H1 (cell line): ENCODE measurements around the gene CS. TPM values are rescaled to one million over a fixed set of nuclear protein-coding genes. Genes with fewer than 3 reads are reported as not detected.

ENCODE experiments used
- CTCF ChIA-PET: fragments of 300-600 bp; sonication (Branson Sonifier 250); formaldehyde crosslinking; loops from one replicate; lab custom pipeline; 2021; ENCODE audit not compliant: partially characterized antibody; lab: Charles Lee
- POLR2A ChIA-PET: fragments of 300-600 bp; sonication (Branson Sonifier 250); formaldehyde crosslinking; loops from one replicate; lab custom pipeline; 2021; ENCODE audit warnings: inconsistent platforms; ENCODE audit not compliant: partially characterized antibody; lab: Charles Lee
- DNase-seq, 2 experiments: peaks; one replicate each; pipeline versions ENCODE4 v3.0.0 to v3.0.0-alpha.2; 2010 to 2022; ENCODE audit warnings: low spot score in 2 of 2, low read depth in 1 of 2, mixed read lengths in 1 of 2
- FAIRE-seq: peaks from 2 replicates; lab custom pipeline; 2011; peaks lifted over from hg19 to GRCh38; lab: Jason Lieb, UNC
- H2AFZ ChIP-seq: 2 replicates; pipeline ENCODE4 v1.8.1; 2012; ENCODE audit warnings: low read length, inconsistent platforms
- H2AK5ac ChIP-seq: 2 replicates; pipeline ENCODE4 v1.6.1; 2013; ENCODE audit warnings: low read depth, low read length
- H2BK120ac ChIP-seq: replicated peaks from 2 replicates; pipeline ENCODE3; 2013; ENCODE audit warnings: low read depth, low read length, inconsistent platforms
- H2BK12ac ChIP-seq: 2 replicates; pipeline ENCODE4 v1.6.1; 2013; ENCODE audit warnings: low read depth, low read length
- H2BK15ac ChIP-seq: 2 replicates; pipeline ENCODE4 v1.6.1; 2013; ENCODE audit warnings: low read length
- H2BK20ac ChIP-seq: 2 replicates; pipeline ENCODE4 v1.6.1; 2013; ENCODE audit warnings: low read length
- H2BK5ac ChIP-seq: 2 replicates; pipeline ENCODE4 v1.6.1; 2013; ENCODE audit warnings: low read depth, low read length
- H3K14ac ChIP-seq: 2 replicates; pipeline ENCODE4 v1.6.1; 2013; ENCODE audit warnings: inconsistent platforms; ENCODE audit not compliant: insufficient read length
- H3K18ac ChIP-seq: 2 replicates; pipeline ENCODE4 v1.6.1; 2013; ENCODE audit warnings: low read length; ENCODE audit errors: extremely low read depth
- H3K23ac ChIP-seq: 2 replicates; pipeline ENCODE4 v1.6.1; 2013; ENCODE audit warnings: inconsistent platforms; ENCODE audit not compliant: insufficient read length
- H3K23me2 ChIP-seq: 2 replicates; pipeline ENCODE4 v1.6.1; 2013; ENCODE audit warnings: low read depth, low read length
- H3K27ac ChIP-seq: 2 replicates; pipeline ENCODE4 v1.6.1; 2011; ENCODE audit warnings: low read depth, low read length, inconsistent platforms
- H3K27me3 ChIP-seq, 4 experiments: replicated peaks in 1 of 4; 1 replicate in 1 of 4; 2 replicates in 3 of 4; pipeline versions ENCODE4 v1.6.1 to v1.8.1; 2011 to 2013; ENCODE audit warnings: low read length in 3 of 4, mild to moderate bottlenecking in 3 of 4, inconsistent platforms in 2 of 4, mixed read lengths in 2 of 4, moderate library complexity in 1 of 4; ENCODE audit not compliant: control insufficient read depth in 3 of 4, insufficient read depth in 3 of 4; ENCODE audit errors: extremely low read depth in 1 of 4
- H3K36me3 ChIP-seq, 4 experiments: 2 replicates each; pipeline versions ENCODE4 v1.6.1 to v1.8.1; 2011 to 2013; ENCODE audit warnings: mild to moderate bottlenecking in 4 of 4, low read length in 3 of 4, moderate library complexity in 2 of 4, control low read depth in 1 of 4, inconsistent platforms in 1 of 4; ENCODE audit not compliant: insufficient read depth in 4 of 4, control insufficient read depth in 2 of 4
- H3K4ac ChIP-seq: replicated peaks from 2 replicates; pipeline ENCODE3; 2013; ENCODE audit warnings: low read length, low read depth, mixed read lengths, inconsistent platforms; ENCODE audit not compliant: insufficient read length
- H3K4me1 ChIP-seq, 4 experiments: replicated peaks in 1 of 4; 1 replicate in 1 of 4; 2 replicates in 3 of 4; pipeline versions ENCODE4 v1.6.1 to v1.8.1; 2011 to 2013; ENCODE audit warnings: low read length in 3 of 4, inconsistent platforms in 2 of 4, mixed read lengths in 1 of 4; ENCODE audit not compliant: insufficient read depth in 4 of 4, control insufficient read depth in 3 of 4
- H3K4me2 ChIP-seq, 2 experiments: 2 replicates each; pipeline versions ENCODE4 v1.6.1 to v1.8.1; 2011 to 2013; ENCODE audit warnings: low read depth in 2 of 2, low read length in 2 of 2, control low read depth in 1 of 2, inconsistent platforms in 1 of 2, mild to moderate bottlenecking in 1 of 2; ENCODE audit not compliant: insufficient read depth in 1 of 2
- H3K4me3 ChIP-seq, 4 experiments: fragments of 200-600, 300-600 bp in 1 of 4; sonication (generic), shearing (Covaris generic), sonication (Bioruptor Twin) in 1 of 4; 2 replicates each; pipeline versions ENCODE4 v1.5.1 to v1.8.1; 2011 to 2016; ENCODE audit warnings: low read length in 4 of 4, low read depth in 3 of 4, control low read depth in 2 of 4, inconsistent platforms in 2 of 4, mild to moderate bottlenecking in 2 of 4, mixed read lengths in 1 of 4, moderate library complexity in 1 of 4; ENCODE audit not compliant: insufficient read depth in 2 of 4; ENCODE audit errors: extremely low read depth in 1 of 4
- H3K56ac ChIP-seq: replicated peaks from 2 replicates; pipeline ENCODE3; 2013; ENCODE audit warnings: low read depth, mild to moderate bottlenecking, mixed read lengths, low read length, inconsistent platforms; ENCODE audit not compliant: insufficient read length
- H3K79me1 ChIP-seq: 2 replicates; pipeline ENCODE4 v1.6.1; 2013; ENCODE audit warnings: low read depth, low read length, control low read depth
- H3K79me2 ChIP-seq, 2 experiments: 2 replicates each; pipeline versions ENCODE4 v1.6.1 to v1.8.1; 2012 to 2013; ENCODE audit warnings: low read length in 2 of 2, mild to moderate bottlenecking in 2 of 2, inconsistent platforms in 1 of 2; ENCODE audit not compliant: insufficient read depth in 2 of 2, control insufficient read depth in 1 of 2
- H3K9ac ChIP-seq, 4 experiments: replicated peaks in 1 of 4; 1 replicate in 1 of 4; 2 replicates in 3 of 4; pipeline versions ENCODE4 v1.6.1 to v1.8.1; 2011 to 2013; ENCODE audit warnings: low read depth in 3 of 4, low read length in 3 of 4, control low read depth in 2 of 4, mild to moderate bottlenecking in 2 of 4, moderate library complexity in 2 of 4, inconsistent platforms in 1 of 4; ENCODE audit errors: extremely low read depth in 1 of 4
- H3K9me3 ChIP-seq, 2 experiments: 2 replicates each; pipeline versions ENCODE4 v1.6.1 to v1.8.1; 2012 to 2013; ENCODE audit warnings: mild to moderate bottlenecking in 2 of 2, moderate library complexity in 2 of 2, control low read depth in 1 of 2, inconsistent platforms in 1 of 2, low read depth in 1 of 2, low read length in 1 of 2, mixed read lengths in 1 of 2; ENCODE audit not compliant: insufficient read depth in 2 of 2
- H4K20me1 ChIP-seq, 2 experiments: replicated peaks in 1 of 2; 2 replicates each; pipeline versions ENCODE3 to v1.8.1; 2011 to 2013; ENCODE audit warnings: inconsistent platforms in 2 of 2, low read length in 2 of 2, mild to moderate bottlenecking in 1 of 2; ENCODE audit not compliant: insufficient read depth in 2 of 2, control insufficient read depth in 1 of 2
- H4K5ac ChIP-seq: 2 replicates; pipeline ENCODE4 v1.6.1; 2013; ENCODE audit warnings: low read length, low read depth, mixed read lengths, inconsistent platforms; ENCODE audit not compliant: insufficient read length
- H4K8ac ChIP-seq: 2 replicates; pipeline ENCODE4 v1.8.0; 2013; ENCODE audit warnings: mild to moderate bottlenecking, moderate library complexity, low read length, inconsistent platforms; ENCODE audit not compliant: insufficient read depth; ENCODE audit errors: extremely low read depth
- H4K91ac ChIP-seq: replicated peaks from 2 replicates; pipeline ENCODE3; 2013; ENCODE audit warnings: low read length, mixed read lengths, inconsistent platforms; ENCODE audit not compliant: insufficient read length
- GABPA ChIP-seq: IDR thresholded peaks from 2 replicates; pipeline ENCODE4 v1.6.1; 2011; ENCODE audit warnings: mild to moderate bottlenecking, low read length, moderate library complexity, borderline replicate concordance; ENCODE audit not compliant: insufficient read depth
- WGBS, 2 experiments: shearing (Covaris generic) in 1 of 2; methylation state at CpG; one replicate each; pipeline versions ENCODE4 v1.1.6 to v1.1.7; 2013 to 2015; ENCODE audit warnings: low lambda C conversion rate in 2 of 2, mixed read lengths in 2 of 2, inconsistent platforms in 1 of 2, low coverage in 1 of 2, missing lambda C conversion rate in 1 of 2; ENCODE audit not compliant: insufficient replicate concordance in 2 of 2, insufficient coverage in 1 of 2, insufficient read length in 1 of 2; ENCODE audit errors: extremely low coverage in 1 of 2, missing lambda C conversion rate in 1 of 2; 5-methylcytosine and 5-hydroxymethylcytosine counted together
- polyA plus RNA-seq, 7 experiments: library from polyadenylated mRNA; depleted of rRNA in 3 of 7; stranded (reverse) in 5 of 7; unstranded in 2 of 7; fragments of >200 nt in 5 of 7; fragments of 200-250 nt in 2 of 7; gene quantifications; 1 replicate in 5 of 7; 2 replicates in 1 of 7; 4 replicates in 1 of 7; pipeline versions ENCODE4 v1.2.1 to v1.2.3, GENCODE V29; 2011 to 2013; ENCODE audit warnings: missing spikeins in 2 of 7, mixed read lengths in 2 of 7
- total RNA-seq: library from RNA; stranded (reverse); fragmentation: NEBNext Ultra II Directional; extraction: Animal tissue kit (Norgen Biotek cat#: 25700); gene quantifications from 2 replicates; pipeline ENCODE4 v1.2.1, GENCODE V29; 2021

CS gene
- total and polyA plus RNA-seq, 2 of the 8 experiments (the other 6 are each of a cell fraction or from before 2014, with no cell fraction given) = 96.6 to 238 TPM

- Histone ChIP-seq H2AFZ (no peak overlapping the region), H3K79me1 (no peaks in the 10 kb centered on the region), H3K36me3 (peaks cover 21 to 81% (median 59%) of the 10 kb centered on the region in 4 experiments; a peak in 7 of 8 replicates), H3K23ac (no peak overlapping the region), H4K20me1 (no peaks in the 10 kb centered on the region), H4K8ac (no peak overlapping the region), H2BK12ac (no peak overlapping the region), H4K5ac (no peak overlapping the region), H3K4me1 (no peaks in the 10 kb centered on the region), H2BK120ac (no peak overlapping the region), H3K27ac (no peak overlapping the region), H3K9ac (no peak overlapping the region), H3K79me2 (no peaks in the 10 kb centered on the region), H3K56ac (no peak overlapping the region), H3K23me2 (no peaks in the 10 kb centered on the region), H3K18ac (no peak overlapping the region), H3K4me3 (no peak overlapping the region), H3K27me3 (no peaks in the 10 kb centered on the region), H3K4ac (no peak overlapping the region), H3K4me2 (no peak overlapping the region), H2AK5ac (no peak overlapping the region), H3K14ac (no peak overlapping the region), H2BK5ac (no peak overlapping the region), H2BK15ac (no peak overlapping the region), H2BK20ac (no peak overlapping the region), H4K91ac (no peak overlapping the region), H3K9me3 (no peaks in the 10 kb centered on the region)
- 95% methylated on average over 3 of the region's 3 CpGs; no CpG with 5 or more reads in 1 of the 2 experiments for WGBS, 2 experiments
- FAIRE-seq (no peak), DNase-seq (no peak)
- POLR2A ChIA-PET = interaction anchor here (0.9 to 1.8 kb wide), 4 partner anchors 9 to 22 kb away, joined by 3 to 5 read pairs (median 4); partner anchors contain the start of gene COQ10A
- no peak for TF ChIP-seq GABPA
- CTCF ChIA-PET = interaction anchor here (0.9 to 2.3 kb wide), 5 partner anchors 11 to 186 kb away, joined by 3 to 12 read pairs (median 3); partner anchors contain the start of gene COQ10A
Observed at GRCh38 chr12:56278905-56279304, 21.2 kb downstream of the CS start.
